ENCODE data around the gene PDE6C.

DNA sequence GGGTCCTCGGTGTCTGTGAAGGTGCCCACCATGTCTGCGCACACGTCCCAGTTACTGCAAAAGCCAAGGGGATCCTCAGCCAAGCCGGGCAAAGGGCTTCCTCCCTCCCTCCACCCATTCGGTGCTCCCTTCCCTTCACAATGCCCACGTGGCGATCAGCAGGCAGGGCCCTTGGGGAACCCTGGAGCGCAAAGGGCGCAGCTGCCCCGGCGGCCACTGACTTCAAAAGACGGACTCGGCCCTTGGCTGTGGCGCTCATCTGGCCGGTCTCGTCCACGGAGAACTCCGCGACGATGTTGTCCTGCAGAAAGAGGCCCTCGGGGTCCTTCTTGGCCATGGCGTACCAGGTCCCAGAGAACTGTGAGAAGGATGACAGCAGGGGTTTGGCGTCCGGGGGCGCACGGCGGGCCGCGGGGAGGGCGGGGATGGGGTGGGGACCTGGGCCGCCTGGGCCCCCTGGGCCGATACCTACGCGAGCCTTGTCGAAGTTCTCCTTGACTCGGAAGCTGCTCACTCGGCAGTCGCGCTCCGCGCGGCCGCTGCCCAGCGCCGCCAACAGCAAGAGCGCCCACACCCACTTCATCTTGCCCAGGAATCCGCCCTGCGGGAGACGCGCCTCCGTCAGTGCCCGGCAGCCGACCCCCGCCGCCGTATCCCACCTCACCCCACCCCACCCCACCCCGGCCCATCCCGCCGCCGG is 11.7 kb upstream of the PDE6C start:
- TF ChIP-seq CTCF (conservative IDR thresholded peaks at IDR 0.05 in 1 of 2, IDR thresholded peaks at IDR 0.05 in 1 of 2; ENCODE audit: extremely low read depth in 1 of 2, insufficient read depth in 1 of 2, low read depth in 1 of 2, low read length in 2 of 2) (no peak), EZH2 (IDR thresholded peaks at IDR 0.05; ENCODE audit: borderline replicate concordance, low read length) (no peak)

Data from mammary epithelial cell (primary cell).